ENCODE measurements around the gene NOTUM.
A peak's percentile ranks its signal among the peaks of the same experiment; 100 is the strongest.

DNA sequence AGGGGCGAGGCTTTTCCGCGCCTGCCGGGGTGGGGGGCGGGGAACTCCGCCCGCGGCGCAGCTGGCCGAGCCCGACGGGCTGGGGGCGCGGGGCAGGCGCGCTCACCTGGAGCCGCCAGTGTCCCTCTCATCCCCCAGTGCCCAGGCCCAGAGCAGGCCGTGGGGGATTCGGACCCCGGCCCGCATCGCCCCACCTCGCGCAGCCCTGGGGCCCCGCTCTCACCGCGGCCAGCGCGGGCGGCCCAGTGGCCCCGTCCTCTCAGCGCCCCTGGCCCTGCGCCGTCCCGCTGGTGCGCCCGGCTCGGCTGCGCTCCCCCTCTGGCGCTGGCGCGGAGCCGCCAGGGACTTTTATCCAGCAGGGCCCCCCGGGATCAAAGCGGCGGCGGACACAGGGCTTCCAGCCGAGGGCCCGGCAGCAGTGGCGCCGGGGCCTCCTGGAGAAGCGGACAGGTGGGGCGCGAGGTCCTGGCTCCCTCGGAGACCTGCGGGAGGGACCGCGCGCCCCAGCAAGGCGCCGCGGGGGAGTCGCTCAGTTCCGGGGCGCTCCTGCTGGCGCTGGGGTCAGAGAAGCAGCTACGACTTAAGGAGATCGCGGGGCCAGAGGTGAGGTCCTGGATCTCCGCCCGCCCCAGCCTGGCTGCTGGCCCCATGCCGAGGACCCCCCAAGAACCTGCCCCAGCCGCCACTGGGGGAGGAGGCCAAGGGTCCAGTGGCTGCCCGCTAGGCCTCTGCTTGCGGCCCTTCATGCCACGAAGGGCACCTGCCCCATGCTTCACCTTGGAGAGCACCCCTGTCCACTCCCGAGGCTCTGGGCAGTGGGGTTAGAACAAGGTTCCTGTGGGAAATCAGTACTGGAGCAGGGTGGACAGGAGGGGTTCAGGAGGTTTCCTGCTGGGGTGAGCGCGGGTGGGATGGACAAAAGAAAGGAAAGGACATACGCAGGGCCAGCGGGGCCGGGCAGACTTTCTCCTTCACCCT lies 823 bp upstream of the NOTUM start:
- TF ChIP-seq POLR2A (IDR thresholded peaks at IDR 0.05), result peak; percentile 11 to 53
- TF ChIP-seq, protein P1, sequence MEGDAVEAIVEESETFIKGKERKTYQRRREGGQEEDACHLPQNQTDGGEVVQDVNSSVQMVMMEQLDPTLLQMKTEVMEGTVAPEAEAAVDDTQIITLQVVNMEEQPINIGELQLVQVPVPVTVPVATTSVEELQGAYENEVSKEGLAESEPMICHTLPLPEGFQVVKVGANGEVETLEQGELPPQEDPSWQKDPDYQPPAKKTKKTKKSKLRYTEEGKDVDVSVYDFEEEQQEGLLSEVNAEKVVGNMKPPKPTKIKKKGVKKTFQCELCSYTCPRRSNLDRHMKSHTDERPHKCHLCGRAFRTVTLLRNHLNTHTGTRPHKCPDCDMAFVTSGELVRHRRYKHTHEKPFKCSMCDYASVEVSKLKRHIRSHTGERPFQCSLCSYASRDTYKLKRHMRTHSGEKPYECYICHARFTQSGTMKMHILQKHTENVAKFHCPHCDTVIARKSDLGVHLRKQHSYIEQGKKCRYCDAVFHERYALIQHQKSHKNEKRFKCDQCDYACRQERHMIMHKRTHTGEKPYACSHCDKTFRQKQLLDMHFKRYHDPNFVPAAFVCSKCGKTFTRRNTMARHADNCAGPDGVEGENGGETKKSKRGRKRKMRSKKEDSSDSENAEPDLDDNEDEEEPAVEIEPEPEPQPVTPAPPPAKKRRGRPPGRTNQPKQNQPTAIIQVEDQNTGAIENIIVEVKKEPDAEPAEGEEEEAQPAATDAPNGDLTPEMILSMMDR (IDR thresholded peaks at IDR 0.05 in 4 of 5, conservative IDR thresholded peaks at IDR 0.05 in 1 of 5), result no peak

All from gastrocnemius medialis (tissue), 4 donors.